Smooth muscle cell (in vitro differentiated cells): ENCODE results near the gene HDAC8. TPM values are rescaled to one million over a fixed set of nuclear protein-coding genes. Genes with fewer than 3 reads are reported as not detected.

Experiments
- DNase-seq: peaks from one replicate; lab custom pipeline; 2025; ENCODE audit not compliant: unreplicated experiment; lab: John Stamatoyannopoulos, UW
- H2AFZ ChIP-seq: fragments of 200-600 bp; sonication (generic); 2 replicates; pipeline ENCODE4 v1.6.0; 2016; ENCODE audit warnings: antibody characterized with exemption, low read depth, mild to moderate bottlenecking
- H3F3A ChIP-seq: fragments of 200-600 bp; sonication (generic); 2 replicates; pipeline ENCODE4 v1.6.0; 2017; ENCODE audit warnings: antibody characterized with exemption, low read depth
- H3K27ac ChIP-seq: fragments of 200-600 bp; sonication (generic); 2 replicates; pipeline ENCODE4 v1.5.1; 2016; ENCODE audit warnings: low read depth, mild to moderate bottlenecking
- H3K27me3 ChIP-seq: fragments of 200-600 bp; sonication (generic); 2 replicates; pipeline ENCODE4 v1.6.1; 2016; ENCODE audit warnings: low read depth, mild to moderate bottlenecking
- H3K36me3 ChIP-seq: fragments of 200-600 bp; sonication (generic); 2 replicates; pipeline ENCODE4 v1.5.1; 2016; ENCODE audit warnings: low read depth
- H3K4me1 ChIP-seq: fragments of 200-600 bp; sonication (generic); 2 replicates; pipeline ENCODE4 v1.5.1; 2016; ENCODE audit warnings: low read depth
- H3K4me2 ChIP-seq: fragments of 200-600 bp; sonication (generic); 2 replicates; pipeline ENCODE4 v1.6.0; 2016; ENCODE audit warnings: mild to moderate bottlenecking
- H3K4me3 ChIP-seq: fragments of 200-600 bp; sonication (generic); 2 replicates; pipeline ENCODE4 v1.5.1; 2016; ENCODE audit warnings: mild to moderate bottlenecking
- H3K79me2 ChIP-seq: fragments of 200-600 bp; sonication (generic); 2 replicates; pipeline ENCODE4 v1.6.0; 2016; ENCODE audit warnings: low read depth, mild to moderate bottlenecking
- H3K9ac ChIP-seq: fragments of 200-600 bp; sonication (generic); 2 replicates; pipeline ENCODE4 v1.6.0; 2016; ENCODE audit warnings: low read depth
- H3K9me3 ChIP-seq: fragments of 200-600 bp; sonication (generic); replicated peaks from 2 replicates; pipeline ENCODE4 v1.5.1; 2016; ENCODE audit warnings: low read depth
- H4K20me1 ChIP-seq: fragments of 200-600 bp; sonication (generic); 2 replicates; pipeline ENCODE4 v1.6.0; 2016; ENCODE audit warnings: low read depth
- WGBS: methylation state at CpG from one replicate; pipeline ENCODE4 v1.1.7; 2016; ENCODE audit warnings: low lambda C conversion rate; 5-methylcytosine and 5-hydroxymethylcytosine counted together
- polyA plus RNA-seq: library from polyadenylated mRNA; unstranded; fragments of >200 nt; fragmentation: Nextera tagmentation; extraction: Ambion mirVana; gene quantifications from 2 replicates; pipeline ENCODE4 v1.2.1, GENCODE V29; 2016
- small RNA-seq: library from RNA; depleted of rRNA; stranded (forward); fragments of <200 nt; gene quantifications from one replicate; pipeline ENCODE3, GENCODE V24; 2014
- total RNA-seq: library from RNA; depleted of rRNA; stranded (reverse); fragments of >200 nt; gene quantifications from 2 replicates; pipeline ENCODE4 v1.2.3, GENCODE V29; 2014
- TF ChIP-seq, protein P1 (sequence below): fragments of 200-600 bp; sonication (generic); IDR thresholded peaks from 2 replicates; pipeline ENCODE4 v1.5.1; 2017; ENCODE audit warnings: borderline replicate concordance, mild to moderate bottlenecking, antibody characterized with exemption; ENCODE audit not compliant: insufficient read depth, poor library complexity, severe bottlenecking

HDAC8 gene
- total and polyA plus RNA-seq, 2 experiments from 2014 or later = 23.1 to 40.7 TPM

DNA sequence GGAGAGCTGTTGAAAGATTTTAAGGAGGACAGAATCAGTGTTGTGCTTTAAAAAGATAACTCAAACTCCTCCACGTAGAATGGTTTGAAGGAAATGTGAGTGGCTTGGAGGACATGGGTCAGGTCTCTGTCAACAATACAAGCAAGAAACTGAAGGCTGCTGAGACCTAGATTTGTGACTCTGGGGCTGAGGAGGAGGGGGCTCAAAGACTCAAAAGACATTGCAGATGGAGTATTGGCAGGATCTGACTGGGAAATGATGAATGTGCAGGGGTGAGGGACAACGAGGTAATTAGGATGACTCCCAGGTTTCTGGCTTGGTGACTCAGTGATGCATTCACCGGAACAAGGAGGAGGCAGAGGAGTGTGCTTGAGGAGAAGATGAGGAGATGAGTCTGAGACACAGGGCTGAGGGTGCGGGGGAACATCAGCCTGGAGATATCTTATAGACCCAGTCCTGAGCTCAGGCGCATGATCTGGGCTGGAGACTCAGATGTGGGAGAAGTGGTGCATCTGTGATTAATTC is 292.3 kb downstream of the HDAC8 start:
- H3K27me3 ChIP-seq = no peaks in the 10 kb centered on the region
- H3K9me3 ChIP-seq = no peaks in the 10 kb centered on the region
- no peak overlapping the region for H3K4me3 ChIP-seq
- no peaks in the 10 kb centered on the region for H3F3A ChIP-seq
- 70% methylated on average over 5 of the region's 5 CpGs for WGBS
- no peaks in the 10 kb centered on the region for H3K36me3 ChIP-seq
- peaks cover 16% of the 10 kb centered on the region for H3K79me2 ChIP-seq
- no peak overlapping the region for H3K9ac ChIP-seq
- TF ChIP-seq, protein P1, sequence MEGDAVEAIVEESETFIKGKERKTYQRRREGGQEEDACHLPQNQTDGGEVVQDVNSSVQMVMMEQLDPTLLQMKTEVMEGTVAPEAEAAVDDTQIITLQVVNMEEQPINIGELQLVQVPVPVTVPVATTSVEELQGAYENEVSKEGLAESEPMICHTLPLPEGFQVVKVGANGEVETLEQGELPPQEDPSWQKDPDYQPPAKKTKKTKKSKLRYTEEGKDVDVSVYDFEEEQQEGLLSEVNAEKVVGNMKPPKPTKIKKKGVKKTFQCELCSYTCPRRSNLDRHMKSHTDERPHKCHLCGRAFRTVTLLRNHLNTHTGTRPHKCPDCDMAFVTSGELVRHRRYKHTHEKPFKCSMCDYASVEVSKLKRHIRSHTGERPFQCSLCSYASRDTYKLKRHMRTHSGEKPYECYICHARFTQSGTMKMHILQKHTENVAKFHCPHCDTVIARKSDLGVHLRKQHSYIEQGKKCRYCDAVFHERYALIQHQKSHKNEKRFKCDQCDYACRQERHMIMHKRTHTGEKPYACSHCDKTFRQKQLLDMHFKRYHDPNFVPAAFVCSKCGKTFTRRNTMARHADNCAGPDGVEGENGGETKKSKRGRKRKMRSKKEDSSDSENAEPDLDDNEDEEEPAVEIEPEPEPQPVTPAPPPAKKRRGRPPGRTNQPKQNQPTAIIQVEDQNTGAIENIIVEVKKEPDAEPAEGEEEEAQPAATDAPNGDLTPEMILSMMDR = no peak
- no peak for DNase-seq
- no peak overlapping the region for H3K27ac ChIP-seq
- peaks cover 4% of the 10 kb centered on the region for H3K4me1 ChIP-seq
- peaks cover 9% of the 10 kb centered on the region for H4K20me1 ChIP-seq
- no peak overlapping the region for H3K4me2 ChIP-seq
- H2AFZ ChIP-seq = no peak overlapping the region

Small RNA genes within 50 kb of the gene (small RNA-seq; reads per million reads assigned to genes)
- gene RF00019 (not detected), gene RNU2-68P (0.21 reads per million)

Other genes starting within 250 kb of the HDAC8 start
- 7.9 and 9.0 TPM in 2 replicates for gene PHKA1, start 141.5 kb upstream of the HDAC8 start, total RNA-seq
- 3.3 and 4.5 TPM in 2 replicates for gene PHKA1, start 141.5 kb upstream of the HDAC8 start, polyA plus RNA-seq
- gene DMRTC1B, start 204.0 kb upstream of the HDAC8 start, total RNA-seq = not detected in 2 replicates
- 0.11 TPM in 1 of 2 replicates, not detected in the other for gene DMRTC1B, start 204.0 kb upstream of the HDAC8 start, polyA plus RNA-seq
- gene FAM236B, start 209.8 kb upstream of the HDAC8 start, total RNA-seq = not detected in 2 replicates
- not detected in 2 replicates for gene FAM236B, start 209.8 kb upstream of the HDAC8 start, polyA plus RNA-seq
- not detected in 2 replicates for gene FAM236D, start 235.4 kb upstream of the HDAC8 start, total RNA-seq
- not detected in 2 replicates for gene FAM236D, start 235.4 kb upstream of the HDAC8 start, polyA plus RNA-seq